Measurements from ENCODE around the gene RGS13.

- no peak for TF ChIP-seq POLR2AphosphoS5 (IDR thresholded peaks at IDR 0.05)
- TF ChIP-seq POLR2A (IDR thresholded peaks at IDR 0.05), result no peak
- no peak for TF ChIP-seq CTCF (IDR thresholded peaks at IDR 0.05)
These were observed 47.4 kb upstream of the RGS13 start for GRCh38 chr1:192588546-192588945.
